OCI-LY1 (cell line): ENCODE results near the gene ANKRD55.
"Not testable (repeated sequence)": the region's sequence is repeated elsewhere in the genome, so short reads cannot be mapped to it uniquely, and the experiment has no call there.

ENCODE experiments used
- H2AFZ ChIP-seq: fragments of 200-600 bp; sonication (generic), shearing (Covaris generic); 2 replicates; pipeline ENCODE4 v1.6.0; 2014; ENCODE audit warnings: antibody characterized with exemption, mild to moderate bottlenecking, low read length
- H3F3A ChIP-seq: fragments of 200-600 bp; sonication (generic), shearing (Covaris generic); 2 replicates; pipeline ENCODE4 v1.6.0; 2014; ENCODE audit warnings: mild to moderate bottlenecking, antibody characterized with exemption, low read length, moderate library complexity; ENCODE audit not compliant: insufficient read depth
- H3K27ac ChIP-seq: fragments of 200-600 bp; sonication (generic); 2 replicates; pipeline ENCODE4 v1.5.1; 2014; ENCODE audit warnings: low read length, mixed run types, mild to moderate bottlenecking, low read depth; ENCODE audit not compliant: poor library complexity, severe bottlenecking
- H3K27me3 ChIP-seq: fragments of 200-600 bp; sonication (generic); 2 replicates; pipeline ENCODE4 v1.6.0; 2014; ENCODE audit warnings: antibody characterized with exemption, mild to moderate bottlenecking, low read length, moderate library complexity; ENCODE audit not compliant: insufficient read depth
- H3K36me3 ChIP-seq: fragments of 200-600 bp; sonication (generic); 2 replicates; pipeline ENCODE4 v1.6.1; 2014; ENCODE audit warnings: mild to moderate bottlenecking, antibody characterized with exemption, low read length, moderate library complexity, mixed read lengths; ENCODE audit not compliant: insufficient read depth
- H3K4me1 ChIP-seq: fragments of 200-600 bp; sonication (generic); 2 replicates; pipeline ENCODE4 v1.5.1; 2014; ENCODE audit warnings: mild to moderate bottlenecking, low read length, moderate library complexity; ENCODE audit not compliant: insufficient read depth, severe bottlenecking
- H3K4me2 ChIP-seq: fragments of 200-600 bp; sonication (generic), shearing (Covaris generic); 2 replicates; pipeline ENCODE4 v1.6.1; 2014; ENCODE audit warnings: low read length
- H3K4me3 ChIP-seq: fragments of 200-600 bp; sonication (generic); 2 replicates; pipeline ENCODE4 v1.5.1; 2014; ENCODE audit warnings: low read length, low read depth, mild to moderate bottlenecking, mixed read lengths; ENCODE audit not compliant: poor library complexity, severe bottlenecking
- H3K79me2 ChIP-seq: fragments of 200-600 bp; shearing (Covaris generic); 2 replicates; pipeline ENCODE4 v1.6.1; 2016; ENCODE audit warnings: mixed run types, low read length, mixed read lengths; ENCODE audit not compliant: insufficient read depth
- H3K9ac ChIP-seq: fragments of 200-600 bp; sonication (generic), shearing (Covaris generic); 2 replicates; pipeline ENCODE4 v1.6.1; 2014; ENCODE audit warnings: mild to moderate bottlenecking, low read length, mixed read lengths
- H3K9me2 ChIP-seq: fragments of 200-600 bp; sonication (generic), shearing (Covaris generic); 2 replicates; pipeline ENCODE4 v1.6.1; 2014; ENCODE audit warnings: low read depth, mild to moderate bottlenecking, low read length, mixed read lengths
- H3K9me3 ChIP-seq: fragments of 200-600 bp; shearing (Covaris generic); 2 replicates; pipeline ENCODE4 v1.6.1; 2014; ENCODE audit warnings: low read length, mixed read lengths
- H4K20me1 ChIP-seq: fragments of 200-600 bp; sonication (generic), shearing (Covaris generic); 2 replicates; pipeline ENCODE4 v1.6.0; 2016; ENCODE audit warnings: mild to moderate bottlenecking, low read length; ENCODE audit not compliant: insufficient read depth
- EZH2 ChIP-seq: fragments of 200-600 bp; sonication (generic), shearing (Covaris generic); IDR thresholded peaks from 2 replicates; pipeline ENCODE4 v1.8.0; 2017; ENCODE audit warnings: borderline replicate concordance, mixed run types, mild to moderate bottlenecking, antibody characterized with exemption, low read length, moderate library complexity, mixed read lengths
- TF ChIP-seq, protein P1 (sequence below): fragments of 200-600 bp; sonication (generic), shearing (Covaris generic); IDR thresholded peaks from 2 replicates; pipeline ENCODE4 v1.5.1; 2017; ENCODE audit warnings: mild to moderate bottlenecking, antibody characterized with exemption, low read length, moderate library complexity, mixed read lengths

ANKRD55 gene

DNA sequence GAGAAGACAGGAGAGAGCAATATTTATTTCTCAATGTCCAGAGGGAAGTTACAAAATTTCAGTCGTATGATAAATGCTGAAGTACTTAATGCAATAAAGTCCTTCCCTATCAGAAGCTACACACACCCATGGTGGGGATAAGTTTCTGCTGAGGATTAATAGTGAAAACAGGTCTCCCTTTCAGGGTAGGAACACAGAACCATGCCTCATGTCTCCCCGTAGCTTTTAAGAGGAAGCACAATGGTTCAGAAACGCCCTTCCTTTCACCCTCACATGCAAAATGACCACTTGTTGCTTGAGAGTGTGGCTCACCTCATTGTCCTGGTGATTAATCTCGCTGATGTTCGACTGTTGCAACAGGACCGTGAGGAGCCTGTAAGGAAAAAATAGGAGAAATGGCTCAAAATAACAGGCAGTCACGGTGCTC lies 73.6 kb downstream of the ANKRD55 start:
- no peak for TF ChIP-seq EZH2
- TF ChIP-seq, protein P1, sequence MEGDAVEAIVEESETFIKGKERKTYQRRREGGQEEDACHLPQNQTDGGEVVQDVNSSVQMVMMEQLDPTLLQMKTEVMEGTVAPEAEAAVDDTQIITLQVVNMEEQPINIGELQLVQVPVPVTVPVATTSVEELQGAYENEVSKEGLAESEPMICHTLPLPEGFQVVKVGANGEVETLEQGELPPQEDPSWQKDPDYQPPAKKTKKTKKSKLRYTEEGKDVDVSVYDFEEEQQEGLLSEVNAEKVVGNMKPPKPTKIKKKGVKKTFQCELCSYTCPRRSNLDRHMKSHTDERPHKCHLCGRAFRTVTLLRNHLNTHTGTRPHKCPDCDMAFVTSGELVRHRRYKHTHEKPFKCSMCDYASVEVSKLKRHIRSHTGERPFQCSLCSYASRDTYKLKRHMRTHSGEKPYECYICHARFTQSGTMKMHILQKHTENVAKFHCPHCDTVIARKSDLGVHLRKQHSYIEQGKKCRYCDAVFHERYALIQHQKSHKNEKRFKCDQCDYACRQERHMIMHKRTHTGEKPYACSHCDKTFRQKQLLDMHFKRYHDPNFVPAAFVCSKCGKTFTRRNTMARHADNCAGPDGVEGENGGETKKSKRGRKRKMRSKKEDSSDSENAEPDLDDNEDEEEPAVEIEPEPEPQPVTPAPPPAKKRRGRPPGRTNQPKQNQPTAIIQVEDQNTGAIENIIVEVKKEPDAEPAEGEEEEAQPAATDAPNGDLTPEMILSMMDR: no peak
- H3K4me1 ChIP-seq: no peaks in the 10 kb centered on the region
- no peak overlapping the region for H3K9ac ChIP-seq
- H3K79me2 ChIP-seq: no peaks in the 10 kb centered on the region
- no peaks in the 10 kb centered on the region for H4K20me1 ChIP-seq
- H3K4me2 ChIP-seq: no peak overlapping the region
- H3K27me3 ChIP-seq: no peaks in the 10 kb centered on the region
- no peaks in the 10 kb centered on the region for H3F3A ChIP-seq
- H3K9me3 ChIP-seq: no peaks in the 10 kb centered on the region
- H3K36me3 ChIP-seq: no peaks in the 10 kb centered on the region
- no peak overlapping the region for H2AFZ ChIP-seq
- H3K27ac ChIP-seq: no peak overlapping the region
- no peak overlapping the region for H3K4me3 ChIP-seq
- H3K9me2 ChIP-seq: no peaks in the 10 kb centered on the region

DNA sequence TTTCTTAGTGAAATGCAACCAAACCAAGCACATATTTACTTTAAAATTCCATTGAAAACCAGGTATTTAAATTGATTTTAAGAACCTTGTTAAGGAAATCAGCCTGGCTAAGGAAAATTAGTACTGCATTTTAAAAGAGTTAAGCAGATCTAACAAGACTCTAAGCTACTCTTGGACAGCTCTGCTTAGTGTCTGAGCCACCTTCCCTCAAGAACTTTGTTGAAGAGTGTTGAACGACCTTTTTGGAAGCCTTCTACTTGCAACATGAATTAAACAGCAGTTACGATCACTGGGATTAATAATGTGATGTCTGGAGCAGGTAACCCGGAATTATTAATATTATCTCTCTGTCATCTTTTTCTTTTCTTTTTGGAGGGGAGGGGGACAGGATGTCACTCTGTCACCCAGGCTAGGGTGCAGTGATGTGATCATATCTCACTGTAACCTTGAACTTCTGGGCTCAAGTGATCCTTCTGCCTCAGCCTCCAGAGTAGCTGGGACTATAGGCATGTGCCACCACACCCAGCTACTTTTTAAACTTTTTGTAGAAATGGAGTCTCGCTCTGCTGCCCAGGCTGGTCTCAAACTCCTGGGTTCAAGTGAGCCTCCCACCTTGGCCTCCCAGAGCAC lies 74.7 kb downstream of the ANKRD55 start:
- Histone ChIP-seq H3K36me3 (no peaks in the 10 kb centered on the region), H3K9me2 (no peaks in the 10 kb centered on the region), H3K4me3 (no peak overlapping the region), H3K27me3 (no peaks in the 10 kb centered on the region), H3K27ac (no peak overlapping the region), H3K79me2 (no peaks in the 10 kb centered on the region), H2AFZ (no peak overlapping the region), H3K4me2 (no peak overlapping the region), H3K4me1 (no peaks in the 10 kb centered on the region), H4K20me1 (no peaks in the 10 kb centered on the region), H3F3A (no peaks in the 10 kb centered on the region), H3K9me3 (no peaks in the 10 kb centered on the region), H3K9ac (no peak overlapping the region)
- TF ChIP-seq EZH2: no peak
- TF ChIP-seq, protein P1: no peak

DNA sequence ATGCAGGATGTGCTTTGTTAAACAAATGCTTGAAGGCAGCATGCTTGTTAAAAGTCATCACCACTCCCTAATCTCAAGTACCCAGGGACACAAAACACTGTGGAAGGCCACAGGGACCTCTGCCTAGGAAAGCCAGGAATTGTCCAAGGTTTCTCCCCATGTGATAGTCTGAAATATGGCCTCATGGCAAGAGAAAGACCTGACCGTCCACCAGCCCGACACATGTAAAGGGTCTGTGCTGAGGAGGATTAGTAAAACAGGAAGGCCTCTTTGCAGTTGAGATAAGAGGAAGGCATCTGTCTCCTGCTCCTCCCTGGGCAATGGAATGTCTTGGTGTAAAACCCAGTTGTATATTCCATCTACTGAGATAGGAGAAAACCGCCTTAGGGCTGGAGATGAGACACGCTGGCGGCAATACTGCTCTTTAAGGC lies 75.9 kb downstream of the ANKRD55 start:
- not testable (repeated sequence) for H3K27ac ChIP-seq, H2AFZ ChIP-seq, H3K4me1 ChIP-seq

DNA sequence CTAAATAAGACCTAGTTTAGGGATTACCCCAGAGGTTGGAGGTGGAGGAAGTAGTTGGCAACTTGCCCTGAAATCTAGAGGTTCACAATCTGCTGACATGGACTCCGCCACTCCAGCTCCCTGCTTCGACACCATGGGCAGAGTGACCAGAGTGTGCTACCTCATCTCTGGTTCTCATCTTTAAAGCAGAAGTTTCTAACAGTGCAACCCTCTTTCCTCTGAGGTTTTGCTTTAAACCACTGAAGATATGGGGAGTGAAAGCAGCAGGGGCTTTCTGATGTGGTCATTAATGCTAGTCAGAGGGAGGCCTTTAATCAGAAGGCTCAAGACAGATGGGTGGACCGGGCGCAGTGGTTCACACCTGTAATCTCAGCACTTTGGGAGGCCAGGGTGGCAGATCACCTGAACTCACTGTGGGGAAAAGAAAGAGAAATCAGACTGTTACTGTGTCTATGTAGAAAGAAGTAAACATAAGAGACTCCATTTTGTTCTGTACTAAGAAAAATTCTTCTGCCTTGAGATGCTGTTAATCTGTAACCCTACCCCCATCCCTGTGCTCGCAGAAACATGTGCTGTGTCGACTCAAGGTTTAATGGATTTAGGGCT lies 76.4 kb downstream of the ANKRD55 start:
- H3K9me2 ChIP-seq, H3K36me3 ChIP-seq, H3K27ac ChIP-seq, H3K9ac ChIP-seq, H4K20me1 ChIP-seq, H3F3A ChIP-seq, H2AFZ ChIP-seq, H3K4me1 ChIP-seq, H3K79me2 ChIP-seq, H3K9me3 ChIP-seq, H3K27me3 ChIP-seq, H3K4me2 ChIP-seq, H3K4me3 ChIP-seq: not testable (repeated sequence)

More for the DNA sequence above, 75.9 kb downstream of the ANKRD55 start:
- not testable (repeated sequence) for H3K79me2 ChIP-seq, H3K27me3 ChIP-seq, H4K20me1 ChIP-seq, H3K9me3 ChIP-seq, H3K9ac ChIP-seq, H3K9me2 ChIP-seq, H3F3A ChIP-seq, H3K4me2 ChIP-seq, H3K4me3 ChIP-seq, H3K36me3 ChIP-seq
